Adipocyte (in vitro differentiated cells): ENCODE measurements around the gene ADGRL1.

Experiments used
- DNase-seq: peaks from one replicate; pipeline ENCODE4 v3.0.0-alpha.2; 2015; ENCODE audit warnings: low read depth
- H3K27me3 ChIP-seq: replicated peaks from 2 replicates; pipeline ENCODE4 v1.7.0; 2013; ENCODE audit warnings: mild to moderate bottlenecking, low read length, moderate library complexity; ENCODE audit not compliant: control insufficient read depth, insufficient read depth
- H3K36me3 ChIP-seq: 2 replicates; pipeline ENCODE4 v1.7.0; 2013; ENCODE audit warnings: low read length, mild to moderate bottlenecking, moderate library complexity; ENCODE audit not compliant: control insufficient read depth, insufficient read depth, severe bottlenecking
- H3K4me1 ChIP-seq: 2 replicates; pipeline ENCODE4 v1.7.0; 2013; ENCODE audit warnings: mild to moderate bottlenecking, low read length, moderate library complexity; ENCODE audit not compliant: control insufficient read depth, insufficient read depth
- H3K4me3 ChIP-seq: 2 replicates; pipeline ENCODE4 v1.7.0; 2013; ENCODE audit warnings: mild to moderate bottlenecking, low read length, moderate library complexity
- H3K9ac ChIP-seq: 2 replicates; pipeline ENCODE4 v1.7.0; 2013; ENCODE audit warnings: mild to moderate bottlenecking, low read length, moderate library complexity
- H3K9me3 ChIP-seq: 2 replicates; pipeline ENCODE4 v1.7.0; 2013; ENCODE audit warnings: mild to moderate bottlenecking, low read length, moderate library complexity; ENCODE audit not compliant: control insufficient read depth

Gene ADGRL1

DNA sequence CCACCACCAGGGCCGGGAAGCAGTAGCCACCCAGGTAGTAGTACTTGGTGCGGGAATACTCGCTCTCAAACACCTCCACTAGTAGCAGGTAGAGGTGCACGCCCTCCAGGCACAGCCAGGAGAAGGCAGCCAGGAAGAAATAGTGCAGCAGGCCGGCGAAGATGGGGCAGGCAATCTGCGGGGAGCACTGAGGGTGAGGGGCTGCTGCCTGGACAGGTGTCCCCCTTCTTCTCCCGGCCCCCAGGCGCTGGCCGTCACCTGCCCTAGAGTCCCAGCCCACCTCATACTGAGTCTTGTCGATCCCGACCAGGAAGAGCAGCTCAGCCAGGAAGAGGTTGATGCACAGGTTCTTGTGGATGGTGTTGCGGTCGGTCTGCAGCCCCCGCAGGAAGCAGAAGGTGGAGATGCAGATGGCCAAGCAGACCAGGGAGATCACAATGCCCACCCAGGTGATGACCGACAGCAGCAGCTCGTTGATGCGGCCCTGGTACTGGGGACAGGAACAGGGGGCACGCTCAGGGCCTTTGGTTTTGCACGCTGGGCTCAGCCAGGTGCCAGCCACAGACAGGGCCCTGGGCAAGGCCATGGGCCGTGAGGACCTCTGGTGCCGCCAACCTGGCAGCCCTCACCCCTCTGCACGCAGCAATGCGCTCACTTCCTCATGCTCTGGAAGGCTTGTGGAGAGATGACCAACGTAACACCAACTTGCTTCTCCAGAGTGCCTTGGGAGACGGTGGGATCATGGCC is 48.8 kb downstream of the ADGRL1 start:
- Histone ChIP-seq H3K9me3 (no peaks in the 10 kb centered on the region), H3K36me3 (peaks cover 30% of the 10 kb centered on the region), H3K4me3 (no peak overlapping the region)

DNA sequence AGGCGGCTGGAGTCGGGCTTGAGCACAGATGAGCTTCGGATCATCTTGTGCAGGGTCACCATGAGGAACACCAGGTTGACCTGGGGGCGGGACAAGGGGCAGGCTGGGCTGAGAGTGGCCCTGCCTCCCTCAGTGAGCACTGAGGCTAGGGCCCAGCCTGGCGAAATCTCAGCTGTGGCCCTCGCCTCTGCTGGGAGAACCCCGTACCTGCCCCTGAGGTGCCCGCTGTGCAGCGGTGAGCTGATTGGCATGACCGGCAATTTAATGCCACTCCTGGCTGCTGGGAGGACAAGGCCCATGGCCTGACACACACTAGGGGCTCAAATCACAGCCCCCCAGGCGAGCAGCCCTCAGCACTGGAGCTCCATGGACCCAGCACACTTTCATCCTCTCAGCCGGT is 49.8 kb downstream of the ADGRL1 start:
- Histone ChIP-seq H3K36me3 (peaks cover 32% of the 10 kb centered on the region), H3K9me3 (no peaks in the 10 kb centered on the region), H3K9ac (no peak overlapping the region), H3K4me1 (peaks cover 4% of the 10 kb centered on the region), H3K4me3 (no peak overlapping the region), H3K27me3 (no peaks in the 10 kb centered on the region)
- DNase-seq, result no peak

More for the DNA sequence above, 48.8 kb downstream of the ADGRL1 start:
- H3K4me1 ChIP-seq, result peaks cover 4% of the 10 kb centered on the region
- H3K27me3 ChIP-seq, result no peaks in the 10 kb centered on the region
- DNase-seq, result no peak
- no peak overlapping the region for H3K9ac ChIP-seq

DNA sequence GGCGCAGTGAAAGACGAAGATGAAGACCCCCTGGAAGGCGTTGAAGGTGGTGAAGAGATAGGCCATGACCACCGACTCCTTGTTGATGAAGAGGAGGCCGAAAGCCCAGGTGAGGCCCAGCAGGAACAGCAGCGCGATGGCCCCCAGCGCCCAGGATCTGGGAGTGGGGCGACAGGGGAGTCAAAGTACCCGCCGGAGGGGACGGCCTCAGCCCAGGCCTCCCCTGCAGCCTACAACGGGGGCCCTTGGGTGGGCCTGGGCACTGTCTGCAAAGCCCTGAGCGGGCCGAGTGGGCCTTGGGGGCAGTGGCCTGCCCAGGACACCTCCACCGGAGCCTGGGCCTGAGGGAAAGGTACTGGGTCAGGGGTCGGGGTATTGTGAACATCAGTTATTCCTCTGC is 50.6 kb downstream of the ADGRL1 start:
- DNase-seq, result no peak
- no peaks in the 10 kb centered on the region for H3K27me3 ChIP-seq
- H3K4me3 ChIP-seq, result no peak overlapping the region
- H3K36me3 ChIP-seq, result peaks cover 32% of the 10 kb centered on the region
- no peaks in the 10 kb centered on the region for H3K9me3 ChIP-seq
- peaks cover 4% of the 10 kb centered on the region for H3K4me1 ChIP-seq
- H3K9ac ChIP-seq, result no peak overlapping the region

DNA sequence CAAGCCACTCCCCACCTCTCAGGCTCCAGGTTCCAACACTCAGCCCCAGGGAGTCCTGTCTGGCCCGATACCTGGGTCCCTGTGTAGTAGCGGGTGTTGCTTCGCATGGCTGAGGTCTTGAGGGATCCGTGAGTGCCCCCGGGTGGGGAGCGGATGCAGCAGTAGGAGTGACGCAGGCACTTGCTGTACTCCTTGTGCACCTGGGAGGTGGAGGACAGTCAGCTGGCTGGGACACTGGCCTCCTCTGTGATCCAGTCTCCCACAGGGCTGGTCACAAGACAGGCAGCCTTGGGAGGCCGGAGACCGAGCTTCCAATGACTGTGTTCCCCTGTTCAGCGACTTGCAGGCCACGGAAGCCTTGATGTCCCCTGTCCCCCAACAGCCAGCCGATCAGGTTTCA is 53.3 kb downstream of the ADGRL1 start:
- no peaks in the 10 kb centered on the region for H3K27me3 ChIP-seq
- H3K4me1 ChIP-seq, result peaks cover 22% of the 10 kb centered on the region
- H3K9me3 ChIP-seq, result no peaks in the 10 kb centered on the region
- H3K36me3 ChIP-seq, result peaks cover 24% of the 10 kb centered on the region
- DNase-seq, result no peak
- no peak overlapping the region for H3K4me3 ChIP-seq
- no peak overlapping the region for H3K9ac ChIP-seq

DNA sequence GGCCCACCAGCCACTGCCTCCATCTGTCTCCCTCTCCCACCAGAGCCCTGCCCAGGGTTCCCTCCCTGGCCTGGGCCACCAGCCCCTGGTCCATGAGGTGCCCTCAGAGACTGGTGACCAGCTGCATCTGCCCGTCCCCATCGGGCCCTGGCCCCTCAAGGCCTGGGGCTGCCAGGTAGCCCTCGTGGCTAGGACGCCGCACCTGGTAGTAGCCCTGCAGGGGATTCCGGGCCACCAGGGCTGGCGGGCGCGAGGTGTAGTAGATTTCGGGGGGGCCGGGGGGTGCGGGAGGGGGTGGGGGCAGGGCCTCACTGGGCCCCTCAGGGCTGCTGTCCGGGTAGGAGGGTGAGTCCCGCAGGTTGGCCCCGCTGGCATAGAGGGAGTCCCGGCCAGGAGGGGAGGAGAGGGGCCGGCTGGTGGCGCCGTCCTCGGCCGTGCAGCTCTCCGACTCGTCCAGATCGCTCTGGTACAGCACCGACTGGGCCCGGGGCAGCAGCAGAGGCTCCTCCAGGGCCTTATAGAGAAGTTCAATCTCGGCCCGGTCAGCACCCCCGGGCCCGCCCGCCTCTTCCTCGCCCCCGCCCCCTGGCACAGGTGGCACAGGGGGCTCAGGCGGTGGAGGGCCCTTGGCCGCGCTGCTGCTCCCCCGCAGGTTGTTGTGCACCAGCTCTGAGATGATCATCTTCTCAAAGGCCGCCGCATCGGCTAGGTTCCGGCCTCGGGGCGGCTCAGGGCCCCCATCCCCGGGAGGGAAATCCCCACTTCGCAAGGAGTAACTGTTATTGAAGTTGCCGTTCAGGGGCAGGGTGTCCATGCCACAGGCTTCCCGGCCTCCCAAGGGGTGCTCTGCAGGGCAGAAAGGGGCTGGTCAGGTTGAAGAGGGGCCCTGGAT is 55.0 kb downstream of the ADGRL1 start:
- H3K9ac ChIP-seq, result no peak overlapping the region
- H3K9me3 ChIP-seq, result no peaks in the 10 kb centered on the region
- H3K4me3 ChIP-seq, result no peak overlapping the region
- peaks cover 32% of the 10 kb centered on the region for H3K4me1 ChIP-seq
- peaks cover 14% of the 10 kb centered on the region for H3K36me3 ChIP-seq
- DNase-seq, result no peak
- no peaks in the 10 kb centered on the region for H3K27me3 ChIP-seq

DNA sequence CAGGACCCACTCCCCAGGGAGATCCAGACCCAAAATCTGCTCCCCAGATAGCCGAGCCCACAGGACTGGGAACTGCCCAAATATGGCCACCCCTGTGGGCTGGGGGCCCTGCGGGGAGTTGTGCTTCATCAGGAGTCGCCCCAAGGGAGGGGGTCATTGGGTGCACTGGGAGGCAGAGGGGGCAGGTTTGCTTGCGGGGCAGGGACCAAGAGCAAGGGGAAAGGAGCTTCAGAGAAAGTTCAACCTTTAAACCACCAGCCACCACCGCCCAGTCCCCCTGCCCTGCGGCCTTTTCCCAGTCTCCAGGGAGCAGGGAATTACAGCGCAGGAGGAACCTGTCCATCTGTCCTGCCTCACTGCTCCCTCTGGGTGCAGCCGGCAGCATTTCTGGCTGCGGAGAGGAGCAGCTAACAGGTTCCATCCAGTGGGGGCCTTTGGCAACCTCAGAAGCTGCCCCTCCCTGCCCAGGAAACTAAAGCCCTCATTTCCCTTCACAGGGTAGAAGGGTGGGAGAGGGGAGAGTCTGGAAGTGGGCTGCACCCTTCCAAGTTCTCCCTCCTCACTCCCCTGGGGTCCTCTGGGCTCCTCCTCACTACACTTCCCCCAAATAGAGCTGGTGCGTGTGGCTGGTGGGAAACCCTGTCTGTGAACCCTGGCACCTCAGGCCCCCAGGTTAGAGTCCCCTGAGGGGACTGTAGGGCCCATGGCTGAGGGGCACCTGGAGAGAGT is 55.8 kb downstream of the ADGRL1 start:
- no peak for DNase-seq
- Histone ChIP-seq H3K4me1 (peaks cover 32% of the 10 kb centered on the region), H3K27me3 (no peaks in the 10 kb centered on the region), H3K4me3 (peak overlapping the region; percentile 25), H3K36me3 (peaks cover 11% of the 10 kb centered on the region), H3K9ac (peak overlapping the region; percentile 53), H3K9me3 (no peaks in the 10 kb centered on the region)

DNA sequence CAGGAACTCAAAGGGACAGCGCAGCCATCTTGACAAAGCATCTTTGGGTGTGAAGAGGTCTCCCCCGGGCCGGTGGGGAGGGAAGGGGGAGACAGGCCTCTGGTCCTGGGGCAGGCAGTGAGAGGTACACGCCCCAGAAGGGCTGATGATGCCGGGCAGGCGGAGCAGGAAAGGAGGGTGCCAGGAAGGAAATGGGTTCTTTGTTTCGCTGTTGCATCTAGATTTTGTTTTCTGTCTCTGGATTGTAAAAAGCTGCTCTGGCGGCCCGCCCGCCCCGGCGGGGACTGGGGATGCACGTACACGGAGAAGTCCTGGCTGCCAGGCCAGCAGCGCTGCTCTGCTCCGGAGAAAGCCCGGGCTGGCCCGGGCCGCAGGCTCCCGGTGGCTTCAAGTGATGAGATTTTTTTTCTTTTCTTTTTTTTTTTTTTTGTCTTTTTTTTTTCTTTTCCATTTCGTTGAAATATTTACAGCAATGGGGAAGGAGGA is 56.4 kb downstream of the ADGRL1 start:
- H3K9me3 ChIP-seq, result no peaks in the 10 kb centered on the region
- DNase-seq, result no peak
- H3K36me3 ChIP-seq, result peaks cover 8% of the 10 kb centered on the region
- no peaks in the 10 kb centered on the region for H3K27me3 ChIP-seq
- H3K4me1 ChIP-seq, result peaks cover 32% of the 10 kb centered on the region
- peak overlapping the region; percentile 53 for H3K9ac ChIP-seq
- H3K4me3 ChIP-seq, result peak overlapping the region; percentile 25

DNA sequence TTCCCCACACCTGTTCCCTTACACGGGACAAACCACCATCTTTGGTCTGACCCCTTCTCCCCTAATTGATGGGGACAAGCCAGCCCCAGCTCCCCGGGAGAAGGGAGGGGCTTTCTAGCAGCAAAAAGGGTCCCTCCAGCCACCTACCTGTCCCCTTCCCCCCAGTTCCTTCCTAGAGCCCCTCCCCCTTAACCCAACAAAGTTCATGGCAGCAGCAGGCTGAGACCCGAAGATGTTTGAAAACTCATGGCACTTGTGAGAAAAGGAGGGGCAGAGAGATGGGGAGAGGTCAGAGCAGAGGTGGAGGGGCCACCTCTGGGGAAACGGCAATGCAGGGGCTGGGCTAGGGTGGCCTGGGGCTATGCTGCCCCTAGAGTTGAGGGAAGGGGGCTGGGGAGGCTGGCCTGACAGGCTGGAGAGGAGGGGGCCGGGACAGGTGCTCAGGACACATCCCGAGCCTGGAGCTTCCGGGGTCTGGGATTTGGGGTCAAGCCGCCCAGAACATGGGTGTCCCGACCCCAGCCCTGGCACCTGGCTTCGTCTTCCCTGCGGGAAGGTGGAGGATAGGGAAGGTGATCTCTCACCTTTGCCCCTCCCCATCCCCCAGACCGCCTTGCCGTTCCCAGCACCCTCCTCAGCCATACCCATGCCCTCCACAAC is 57.1 kb downstream of the ADGRL1 start:
- DNase-seq, result no peak
- Histone ChIP-seq H3K9me3 (no peaks in the 10 kb centered on the region), H3K4me1 (peaks cover 28% of the 10 kb centered on the region), H3K9ac (peak overlapping the region; percentile 70), H3K36me3 (peaks cover 8% of the 10 kb centered on the region), H3K27me3 (no peaks in the 10 kb centered on the region), H3K4me3 (peak overlapping the region; percentile 25)

DNA sequence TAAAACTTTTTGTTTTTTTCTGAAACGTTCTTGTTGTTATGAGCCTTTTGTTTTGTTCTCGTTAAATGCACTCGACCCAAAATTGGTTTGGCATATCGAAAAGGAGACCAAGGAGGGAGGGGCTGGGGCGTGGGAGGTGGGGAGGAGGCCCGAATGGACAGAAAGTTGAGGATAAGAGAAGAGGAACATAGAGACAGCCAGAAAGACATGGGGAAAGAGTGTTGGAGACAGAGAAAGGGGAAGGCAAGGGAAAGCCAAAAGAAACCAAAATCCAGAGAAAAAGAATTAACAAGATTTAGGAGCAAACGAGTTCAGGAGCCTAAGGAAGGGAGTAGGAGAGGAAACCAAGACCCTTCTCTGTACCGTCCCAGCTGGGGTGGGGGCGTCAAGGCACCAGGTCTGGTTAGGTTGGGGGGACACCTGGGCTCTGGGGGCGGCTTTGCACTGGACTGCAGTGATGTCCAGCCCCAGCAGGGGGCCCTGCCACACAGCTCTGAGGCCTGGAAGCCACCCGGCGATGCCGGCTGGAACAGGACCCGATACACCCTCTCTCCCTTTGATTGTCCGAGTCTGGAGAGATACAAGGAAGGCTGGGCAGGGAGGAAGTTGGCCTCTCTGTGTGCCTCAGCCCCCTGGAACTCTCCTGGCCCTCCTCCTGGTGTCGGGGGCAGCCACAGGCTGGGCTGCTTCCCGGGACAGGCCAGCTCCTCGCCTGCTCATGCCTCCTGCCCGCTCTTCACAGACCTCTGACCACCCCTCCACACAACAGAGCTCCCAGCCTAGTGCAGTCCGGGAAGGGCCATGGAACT is 58.0 kb downstream of the ADGRL1 start:
- Histone ChIP-seq H3K36me3 (peaks cover 8% of the 10 kb centered on the region), H3K9ac (peak overlapping the region; percentile 70), H3K27me3 (no peaks in the 10 kb centered on the region), H3K9me3 (no peaks in the 10 kb centered on the region), H3K4me1 (peaks cover 28% of the 10 kb centered on the region), H3K4me3 (no peak overlapping the region)
- DNase-seq, result peak; percentile 79

DNA sequence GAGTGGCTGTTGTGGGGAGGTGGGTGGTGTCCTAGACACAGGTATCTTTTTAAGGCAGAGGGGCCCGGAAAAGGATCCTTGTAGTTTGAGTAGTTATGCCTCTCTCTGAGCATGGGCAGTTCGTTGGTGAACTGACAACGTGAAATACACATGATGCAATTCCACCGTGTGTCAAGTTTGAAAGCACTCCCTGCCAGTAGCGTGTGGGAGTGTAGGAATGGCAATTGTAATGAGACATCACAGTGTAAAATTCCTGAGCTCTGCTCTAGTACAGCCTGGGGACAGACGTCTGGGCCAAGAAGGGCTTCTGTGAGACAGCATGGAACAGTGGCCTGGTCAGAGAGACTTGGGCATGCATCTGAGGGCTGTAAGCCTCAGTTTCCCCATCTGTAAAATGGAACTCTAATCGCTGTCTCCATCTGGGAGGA is 59.2 kb downstream of the ADGRL1 start:
- H3K4me1 ChIP-seq, result peaks cover 28% of the 10 kb centered on the region
- H3K4me3 ChIP-seq, result no peak overlapping the region

More for the DNA sequence above, 59.2 kb downstream of the ADGRL1 start:
- H3K9ac ChIP-seq, result peak overlapping the region; percentile 46
- H3K36me3 ChIP-seq, result no peaks in the 10 kb centered on the region
- no peaks in the 10 kb centered on the region for H3K9me3 ChIP-seq
- H3K27me3 ChIP-seq, result no peaks in the 10 kb centered on the region
- DNase-seq, result peak; percentile 86
